GM18873 (cell line): Measurements from ENCODE around the gene TPPP.
"Not testable (repeated sequence)": the region's sequence is repeated elsewhere in the genome, so short reads cannot be mapped to it uniquely, and the experiment has no call there.

Source experiments
- ATAC-seq: cut with Tn5 transposase; IDR thresholded peaks from one replicate; pipeline ENCODE4 v1.9.1; 2021; ENCODE audit warnings: mild to moderate bottlenecking, moderate library complexity, moderate number of reproducible peaks; ENCODE audit not compliant: unreplicated experiment, low FRiP score

The TPPP gene

GRCh38 chr5:695475-695874 is 2.3 kb upstream of the TPPP start:
- not testable (repeated sequence) for ATAC-seq

GRCh38 chr5:694042-694431 is 885 bp upstream of the TPPP start:
- ATAC-seq: not testable (repeated sequence)

- ATAC-seq: not testable (repeated sequence)
These were observed 567 bp downstream of the TPPP start for GRCh38 chr5:692529-693041.

GRCh38 chr5:691817-692528 is 1.2 kb downstream of the TPPP start:
- no peak for ATAC-seq

GRCh38 chr5:691049-691448 is 2.1 kb downstream of the TPPP start:
- not testable (repeated sequence) for ATAC-seq

GRCh38 chr5:690293-690692 is 2.9 kb downstream of the TPPP start:
- not testable (repeated sequence) for ATAC-seq

GRCh38 chr5:688348-689010 is 4.7 kb downstream of the TPPP start:
- ATAC-seq: not testable (repeated sequence)

- not testable (repeated sequence) for ATAC-seq
These were observed 6.2 kb downstream of the TPPP start for GRCh38 chr5:686936-687335.

- ATAC-seq: not testable (repeated sequence)
These were observed 7.0 kb downstream of the TPPP start for GRCh38 chr5:686172-686523.

- ATAC-seq: no peak
These were observed 7.6 kb downstream of the TPPP start for GRCh38 chr5:685262-686171.

- ATAC-seq: no peak
These were observed 8.4 kb downstream of the TPPP start for GRCh38 chr5:684751-685216.

GRCh38 chr5:683551-684481 is 9.3 kb downstream of the TPPP start:
- ATAC-seq: no peak

- ATAC-seq: not testable (repeated sequence)
These were observed 10.3 kb downstream of the TPPP start for GRCh38 chr5:682651-683358.

GRCh38 chr5:682216-682615 is 10.9 kb downstream of the TPPP start:
- not testable (repeated sequence) for ATAC-seq

GRCh38 chr5:681317-682191 is 11.6 kb downstream of the TPPP start:
- not testable (repeated sequence) for ATAC-seq

GRCh38 chr5:680836-681235 is 12.3 kb downstream of the TPPP start:
- ATAC-seq: not testable (repeated sequence)

- ATAC-seq: not testable (repeated sequence)
These were observed 12.9 kb downstream of the TPPP start for GRCh38 chr5:680118-680795.
